IMR-90 (cell line): ENCODE data around the gene PRR32. TPM values are rescaled to one million over a fixed set of nuclear protein-coding genes. Genes with fewer than 3 reads are reported as not detected.
"Not testable (repeated sequence)": the region's sequence is repeated elsewhere in the genome, so short reads cannot be mapped to it uniquely, and the experiment has no call there.

Experiments used
- ATAC-seq: fragments of 200-7000 bp; cut with Tn5 transposase; 2 replicates; pipeline ENCODE4 v1.9.1; 2020; ENCODE audit warnings: low read depth, mild to moderate bottlenecking, moderate library complexity
- BruUV-seq: library from RNA; stranded (reverse); fragments of 400-500 nt; replicated peaks from 2 replicates; lab custom pipeline; 2021; lab: Mats Ljungman, UMichigan
- CTCF ChIA-PET: fragments of 300-600 bp; formaldehyde crosslinking; extraction: SDS; loops from one replicate; lab custom pipeline; 2021; ENCODE audit warnings: antibody characterized with exemption; lab: Yijun Ruan, JAX
- POLR2A ChIA-PET: fragments of 300-600 bp; sonication (Branson Sonifier 250); formaldehyde crosslinking; loops from one replicate; lab custom pipeline; 2022; ENCODE audit warnings: antibody characterized with exemption; ENCODE audit not compliant: unreplicated experiment; lab: Charles Lee
- DNase-seq: peaks from one replicate; pipeline ENCODE4 v3.0.0; 2013
- H2AFZ ChIP-seq: replicated peaks from 2 replicates; pipeline ENCODE3; 2013; ENCODE audit warnings: low read length, mild to moderate bottlenecking; ENCODE audit not compliant: poor library complexity
- H2AK5ac ChIP-seq: 2 replicates; pipeline ENCODE4 v1.6.1; 2013; ENCODE audit warnings: low read depth, low read length, inconsistent platforms
- H2AK9ac ChIP-seq: replicated peaks from 2 replicates; pipeline ENCODE3; 2013; ENCODE audit warnings: mild to moderate bottlenecking, low read depth, low read length, moderate library complexity; ENCODE audit not compliant: poor library complexity
- H2BK120ac ChIP-seq: 2 replicates; pipeline ENCODE4 v1.6.1; 2013; ENCODE audit warnings: low read depth, low read length, inconsistent platforms
- H2BK15ac ChIP-seq: 3 replicates; pipeline ENCODE4 v1.6.1; 2013; ENCODE audit warnings: low read depth, low read length, inconsistent platforms
- H2BK20ac ChIP-seq: 2 replicates; pipeline ENCODE4 v1.6.1; 2013; ENCODE audit warnings: low read depth, mild to moderate bottlenecking, inconsistent platforms, low read length, moderate library complexity
- H2BK5ac ChIP-seq: 2 replicates; pipeline ENCODE4 v1.6.1; 2013; ENCODE audit warnings: mild to moderate bottlenecking, low read depth, low read length, inconsistent platforms; ENCODE audit not compliant: poor library complexity, severe bottlenecking
- H3K14ac ChIP-seq: replicated peaks from 2 replicates; pipeline ENCODE4 v1.6.1; 2013; ENCODE audit warnings: low read depth, low read length, inconsistent platforms
- H3K18ac ChIP-seq: 2 replicates; pipeline ENCODE4 v1.6.1; 2013; ENCODE audit warnings: low read depth, low read length, control low read depth
- H3K23ac ChIP-seq: 2 replicates; pipeline ENCODE4 v1.6.1; 2013; ENCODE audit warnings: low read depth, low read length, inconsistent platforms
- H3K27ac ChIP-seq: 2 replicates; pipeline ENCODE4 v1.5.1; 2013; ENCODE audit warnings: mild to moderate bottlenecking, control low read depth, low read length; ENCODE audit not compliant: insufficient read depth
- H3K27me3 ChIP-seq: 2 replicates; pipeline ENCODE4 v1.6.1; 2013; ENCODE audit warnings: low read length; ENCODE audit not compliant: control insufficient read depth, insufficient read depth
- H3K36me3 ChIP-seq: 2 replicates; pipeline ENCODE4 v1.6.1; 2013; ENCODE audit warnings: low read length, mixed read lengths; ENCODE audit not compliant: control insufficient read depth, insufficient read depth
- H3K4ac ChIP-seq: 2 replicates; pipeline ENCODE4 v1.6.1; 2013; ENCODE audit warnings: low read depth, low read length, inconsistent platforms
- H3K4me1 ChIP-seq: 2 replicates; pipeline ENCODE4 v1.6.1; 2013; ENCODE audit warnings: low read length, mixed read lengths; ENCODE audit not compliant: control insufficient read depth, insufficient read depth
- H3K4me2 ChIP-seq: 2 replicates; pipeline ENCODE4 v1.6.1; 2013; ENCODE audit warnings: low read depth, mild to moderate bottlenecking, control low read depth, low read length, moderate library complexity
- H3K4me3 ChIP-seq: 2 replicates; pipeline ENCODE4 v1.5.1; 2013; ENCODE audit warnings: low read depth, mild to moderate bottlenecking, control low read depth, low read length, moderate library complexity; ENCODE audit not compliant: insufficient read depth
- H3K56ac ChIP-seq: 2 replicates; pipeline ENCODE4 v1.6.1; 2013; ENCODE audit warnings: low read length, inconsistent platforms; ENCODE audit not compliant: insufficient read depth; ENCODE audit errors: extremely low read depth
- H3K79me1 ChIP-seq, 2 experiments: 2 replicates each; pipeline ENCODE4 v1.6.1; 2013; ENCODE audit warnings: low read length in 2 of 2, inconsistent platforms in 1 of 2, low read depth in 1 of 2
- H3K9ac ChIP-seq: 2 replicates; pipeline ENCODE4 v1.6.1; 2013; ENCODE audit warnings: low read depth, low read length, control low read depth
- H3K9me1 ChIP-seq: 2 replicates; pipeline ENCODE4 v1.6.1; 2013; ENCODE audit warnings: low read length, inconsistent platforms; ENCODE audit not compliant: insufficient read depth
- H3K9me3 ChIP-seq: 2 replicates; pipeline ENCODE4 v1.6.1; 2013; ENCODE audit warnings: low read length; ENCODE audit not compliant: control insufficient read depth, insufficient read depth
- H4K20me1 ChIP-seq: 2 replicates; pipeline ENCODE4 v1.6.1; 2013; ENCODE audit warnings: low read length, inconsistent platforms; ENCODE audit not compliant: insufficient read depth
- H4K5ac ChIP-seq: 2 replicates; pipeline ENCODE4 v1.6.1; 2013; ENCODE audit warnings: mild to moderate bottlenecking, low read depth, low read length, control low read depth
- H4K8ac ChIP-seq, 2 experiments: 2 replicates each; pipeline ENCODE4 v1.6.1; 2013; ENCODE audit warnings: low read depth in 2 of 2, low read length in 2 of 2, control low read depth in 1 of 2, inconsistent platforms in 1 of 2
- H4K91ac ChIP-seq: 2 replicates; pipeline ENCODE4 v1.6.1; 2013; ENCODE audit warnings: low read depth, low read length, inconsistent platforms; ENCODE audit not compliant: insufficient read depth
- WGBS, 2 experiments: methylation state at CpG; one replicate each; pipeline versions ENCODE4 v1.1.5 to v1.1.7; 2013; ENCODE audit warnings: missing lambda C conversion rate in 2 of 2; ENCODE audit not compliant: insufficient read length in 1 of 2; ENCODE audit errors: extremely low coverage in 2 of 2; 5-methylcytosine and 5-hydroxymethylcytosine counted together
- dilution Hi-C: fragments of 300-500 bp; cut with HindIII; formaldehyde crosslinking; loops from one replicate; pipeline ENCODE4 v1.14.3; 2018; ENCODE audit warnings: low sequenced_read_pairs; ENCODE audit not compliant: unreplicated experiment
- in situ Hi-C: fragments of 300-500 bp; cut with MboI; formaldehyde crosslinking; loops from 3 replicates; pipeline ENCODE4 v1.14.3; 2019; ENCODE audit warnings: low sequenced_read_pairs, inconsistent platforms, mixed read lengths
- intact Hi-C: fragments of 100-400 bp; cut with micrococcal nuclease; formaldehyde crosslinking; loops from 2 replicates; pipeline ENCODE4 v1.10.0; 2022
- polyA plus RNA-seq, 3 experiments: library from polyadenylated mRNA; depleted of rRNA; stranded (reverse); fragments of >200 nt; gene quantifications; 2 replicates each; pipeline ENCODE4 v1.2.3, GENCODE V29; 2012; ENCODE audit warnings: low replicate concordance in 1 of 3
- total RNA-seq: library from RNA; depleted of rRNA; stranded (reverse); fragments of >200 nt; gene quantifications from 2 replicates; pipeline ENCODE4 v1.2.3, GENCODE V29; 2012

PRR32 gene
- total and polyA plus RNA-seq, 2 of the 4 experiments (the other 2 are of a cell fraction), result not detected

- CTCF ChIA-PET, DNase-seq, H3K4ac ChIP-seq, H3K23ac ChIP-seq, H3K56ac ChIP-seq, ATAC-seq, H3K4me3 ChIP-seq, H3K79me1 ChIP-seq, H4K20me1 ChIP-seq, H3K4me1 ChIP-seq, H3K9me3 ChIP-seq, H3K18ac ChIP-seq, H2BK20ac ChIP-seq, H2AFZ ChIP-seq, H2BK5ac ChIP-seq, POLR2A ChIA-PET, H3K27ac ChIP-seq, H3K36me3 ChIP-seq, H3K9ac ChIP-seq, H3K27me3 ChIP-seq, H2AK5ac ChIP-seq, H4K8ac ChIP-seq, dilution Hi-C loops, H3K4me2 ChIP-seq, BruUV-seq, intact Hi-C loops, H3K14ac ChIP-seq, H4K91ac ChIP-seq, H4K5ac ChIP-seq, H2BK120ac ChIP-seq, H2AK9ac ChIP-seq, H3K9me1 ChIP-seq, in situ Hi-C loops, H2BK15ac ChIP-seq: not testable (repeated sequence)
- WGBS, 2 experiments, result 100% methylated on average over 1 of the region's 3 CpGs; no CpG with 5 or more reads in 1 of the 2 experiments
Observed at GRCh38 chrX:126806784-126807183, 12.7 kb upstream of the PRR32 start.
